Breast epithelium (tissue), 3 donors: Measurements from ENCODE around the gene EIF2B1.

ENCODE experiments used
- CTCF ChIP-seq, 3 donors: fragments of 450-650 bp; IDR thresholded peaks; one replicate each; pipeline ENCODE4 v1.5.1; 2016 to 2017; ENCODE audit warnings: antibody characterized with exemption in 3 of 3, mild to moderate bottlenecking in 3 of 3, moderate library complexity in 3 of 3
- POLR2A ChIP-seq: fragments of 450-650 bp; IDR thresholded peaks from one replicate; pipeline ENCODE4 v1.6.1; 2016; ENCODE audit warnings: antibody characterized with exemption, mild to moderate bottlenecking, moderate library complexity

GRCh38 chr12:123659996-123660727 is 26.7 kb upstream of the EIF2B1 start:
- TF ChIP-seq CTCF (IDR thresholded peaks at IDR 0.05) (no peak), POLR2A (no peak)
